ENCODE data around the gene KISS1R.
"Not testable (repeated sequence)": the region's sequence is repeated elsewhere in the genome, so short reads cannot be mapped to it uniquely, and the experiment has no call there.

The KISS1R gene

DNA sequence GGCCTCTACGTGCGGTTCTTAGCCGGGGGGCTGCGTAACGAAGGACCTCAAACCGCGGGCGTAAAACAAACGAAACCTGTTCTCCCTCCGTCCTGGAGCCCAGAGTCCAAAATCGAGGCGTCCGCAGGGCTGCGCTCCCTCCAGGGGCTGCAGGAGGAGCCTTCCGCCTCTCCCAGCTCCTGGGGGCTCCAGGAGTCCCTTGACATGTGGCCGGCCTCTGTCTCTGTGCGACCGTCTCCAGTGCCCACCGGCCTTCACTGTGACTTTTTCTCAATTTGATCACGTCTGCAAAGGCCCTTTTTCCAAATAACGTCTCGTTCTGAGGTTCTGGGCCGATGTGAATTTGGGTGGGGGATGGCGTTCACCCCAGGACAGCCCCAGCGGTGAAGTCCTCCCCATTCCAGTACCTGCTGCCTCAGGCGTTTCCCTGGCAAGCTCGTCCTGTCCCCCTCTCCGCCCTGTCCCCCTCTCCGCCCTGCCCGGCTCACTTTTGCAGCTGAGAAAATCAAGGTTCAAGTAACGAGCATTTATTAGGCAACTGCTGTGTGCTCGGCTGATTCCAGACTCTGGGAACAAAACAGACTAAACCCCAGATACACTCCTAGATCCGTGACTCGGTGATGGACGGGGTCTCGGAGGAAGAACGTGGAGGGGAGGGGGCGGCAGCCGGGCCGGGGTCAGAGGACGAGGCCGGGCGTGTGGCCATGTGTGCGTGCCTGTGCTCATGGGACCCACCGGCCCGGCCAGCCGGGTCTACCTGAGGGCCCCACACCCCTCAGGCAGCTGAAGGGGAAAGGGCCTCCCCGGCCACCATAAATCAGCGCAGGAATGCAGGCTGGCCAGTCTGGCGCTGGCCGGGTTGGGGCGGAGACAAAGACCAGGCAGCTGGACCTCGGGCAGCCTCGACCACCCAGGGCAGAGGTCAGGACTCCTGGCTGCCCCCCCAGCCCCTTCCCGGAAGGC lies 39.0 kb downstream of the KISS1R start:
- DNase-seq = no peak

DNA sequence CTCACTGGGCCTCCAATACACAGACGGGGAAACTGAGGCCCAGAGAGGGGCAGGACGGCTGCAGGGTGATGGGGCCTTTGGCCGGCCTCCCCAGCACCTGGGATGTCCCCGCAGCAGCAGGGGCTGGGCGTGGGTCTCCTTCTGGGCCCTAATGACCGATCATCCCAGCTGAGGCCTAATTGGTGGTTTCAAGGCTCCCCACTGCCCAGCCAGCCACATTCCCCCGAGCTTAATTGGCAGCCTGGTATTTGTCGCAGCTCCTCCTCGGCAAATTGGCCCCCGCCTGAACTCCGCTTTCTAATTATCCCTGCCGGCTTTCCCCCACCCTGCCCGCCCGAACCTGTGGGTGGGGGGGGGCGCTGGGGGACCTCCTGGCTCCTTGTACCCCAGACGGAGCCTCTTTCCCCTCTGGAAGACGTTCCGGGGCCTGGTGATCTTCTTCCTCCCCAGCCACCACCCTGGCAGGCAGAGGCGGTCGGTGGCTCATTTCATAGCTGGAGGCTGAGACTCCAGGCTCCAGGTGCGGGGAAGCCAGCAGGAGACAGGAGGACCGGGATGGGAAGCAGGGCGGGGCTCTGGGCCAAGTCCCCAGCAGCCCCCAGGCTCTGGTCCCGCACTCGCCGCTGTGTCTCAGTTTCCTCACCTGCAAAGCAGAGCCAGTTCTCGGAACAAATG lies 39.8 kb downstream of the KISS1R start:
- no peak for DNase-seq

DNA sequence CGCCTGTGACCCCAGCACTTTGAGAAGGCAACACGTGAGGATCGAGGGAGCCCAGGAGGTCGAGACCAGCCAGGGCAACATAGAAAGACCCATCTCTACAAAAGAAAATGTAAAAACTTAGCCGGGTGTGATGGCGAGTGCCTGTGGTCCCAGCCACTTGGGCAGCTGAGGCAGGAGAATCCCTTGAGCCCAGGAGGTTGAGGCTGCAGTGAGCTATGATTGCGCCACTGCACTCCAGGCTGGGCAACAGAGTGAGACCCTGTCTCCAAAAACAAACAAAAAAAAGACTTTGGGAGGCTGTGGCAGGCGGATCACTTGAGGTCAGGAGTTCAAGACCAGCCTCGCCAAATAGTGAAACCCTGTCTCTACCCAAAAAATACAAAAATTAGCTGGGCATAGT lies 40.4 kb downstream of the KISS1R start:
- DNase-seq = not testable (repeated sequence)

DNA sequence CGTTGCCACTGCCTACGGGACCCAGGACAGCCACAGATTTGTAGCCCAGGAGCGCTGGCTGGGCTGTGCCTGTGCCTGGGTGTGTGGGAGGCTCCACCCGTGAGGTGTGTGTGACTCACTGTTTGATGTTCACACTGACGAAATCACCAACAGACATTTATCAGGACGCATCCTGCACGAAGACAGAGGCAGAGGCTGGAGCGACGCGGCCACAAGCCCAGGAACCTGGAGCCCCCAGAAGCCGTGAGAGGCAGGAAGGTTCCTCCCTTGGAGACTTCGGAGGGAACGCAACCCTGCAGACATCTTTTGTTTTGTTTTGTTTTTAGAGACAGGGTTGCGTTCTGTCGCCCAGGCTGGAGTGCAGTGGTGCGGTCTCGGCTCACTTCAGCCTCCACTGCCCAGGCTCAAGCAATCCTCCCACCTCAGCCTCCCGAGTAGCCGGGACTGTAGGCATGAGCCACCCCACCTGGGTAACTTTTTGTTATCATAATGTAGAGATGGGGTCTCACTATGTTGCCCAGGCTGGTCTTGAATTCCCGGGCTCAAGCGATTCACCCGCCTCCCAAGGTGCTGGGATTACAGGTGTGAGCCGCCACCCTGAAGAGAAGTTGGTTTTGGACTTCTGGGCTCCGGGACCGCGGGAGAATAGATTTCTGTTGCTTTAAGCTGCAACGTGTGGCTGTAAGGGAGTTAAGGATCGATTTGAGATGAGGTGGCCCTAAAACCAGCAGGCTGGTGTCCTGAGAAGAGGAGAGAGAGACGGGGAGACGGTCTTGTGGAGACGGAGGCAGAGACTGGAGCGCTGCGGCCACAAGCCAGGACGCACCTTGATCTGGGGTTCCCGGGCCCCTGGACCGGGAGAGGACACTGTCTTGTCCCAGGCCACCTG lies 42.1 kb downstream of the KISS1R start:
- no peak for DNase-seq

DNA sequence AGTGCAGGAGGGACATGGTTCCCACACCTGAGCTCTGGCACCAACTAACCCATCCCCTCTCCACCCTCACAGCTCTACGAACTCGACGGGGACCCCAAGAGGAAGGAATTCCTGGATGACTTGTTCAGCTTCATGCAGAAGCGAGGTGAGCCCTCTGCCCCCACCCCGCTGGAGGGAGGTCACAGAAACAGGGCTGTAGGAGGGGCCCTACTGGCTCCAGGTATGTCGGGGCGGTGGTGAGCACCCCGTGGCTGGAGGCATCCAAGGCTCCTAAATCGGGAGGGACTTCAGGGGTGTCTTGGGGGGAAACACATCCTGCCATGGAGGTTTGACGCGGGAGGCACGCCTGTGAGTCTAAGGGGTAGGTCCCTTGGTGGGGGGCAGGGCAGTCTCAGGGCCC lies 42.9 kb downstream of the KISS1R start:
- no peak for DNase-seq

DNA sequence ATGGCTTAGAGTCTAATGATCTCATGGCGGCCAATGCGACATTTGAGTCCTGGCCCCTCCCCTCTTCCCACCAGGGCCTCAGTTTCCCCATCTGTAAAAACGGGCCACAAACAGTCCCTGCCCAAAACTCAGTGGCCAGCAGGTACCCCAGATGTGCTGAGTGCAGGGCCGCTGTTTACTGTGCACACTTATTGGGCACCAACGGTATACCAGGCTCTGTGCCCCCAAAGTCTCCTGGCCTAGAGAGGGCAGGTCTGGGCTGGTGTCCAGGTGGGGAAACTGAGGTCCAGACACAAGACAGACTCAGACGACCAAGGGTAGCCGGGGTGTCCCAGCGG lies 43.4 kb downstream of the KISS1R start:
- no peak for DNase-seq

DNA sequence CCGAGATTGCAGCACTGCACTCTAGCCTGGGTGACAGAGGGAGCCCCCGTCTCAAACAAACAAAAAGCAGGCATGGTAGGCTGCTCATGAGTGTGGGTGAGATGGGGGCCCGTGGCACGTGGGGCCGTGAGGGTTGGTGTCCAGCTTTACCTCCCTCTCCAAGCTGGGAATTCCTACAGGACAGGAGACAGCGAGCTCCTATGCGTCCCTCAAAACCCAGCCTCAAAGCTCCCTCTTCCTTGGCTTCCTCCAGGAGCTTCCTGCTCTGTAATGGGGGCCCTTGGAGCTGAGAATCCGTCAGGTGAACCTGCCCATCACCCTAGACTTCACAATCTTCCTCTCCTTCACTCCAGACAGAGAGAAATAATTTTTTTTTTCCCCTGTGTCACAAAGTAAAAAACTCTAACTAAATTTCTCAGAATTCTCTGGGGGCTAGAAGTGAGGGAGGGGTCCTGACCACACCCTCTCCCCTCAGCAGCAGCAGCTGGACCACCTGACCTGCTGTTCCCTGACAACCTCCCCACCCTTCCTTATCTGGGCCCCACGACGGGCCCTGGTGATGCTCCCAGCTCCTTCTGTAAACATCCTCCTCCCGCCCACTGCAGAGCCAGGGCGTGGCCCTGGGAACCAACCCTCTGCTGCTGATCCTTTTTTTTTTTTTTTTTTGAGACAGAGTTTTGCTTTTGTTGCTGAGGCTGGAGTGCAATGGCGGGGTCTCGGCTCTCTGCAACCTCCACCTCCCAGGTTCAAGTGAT lies 44.9 kb downstream of the KISS1R start:
- no peak for DNase-seq

DNA sequence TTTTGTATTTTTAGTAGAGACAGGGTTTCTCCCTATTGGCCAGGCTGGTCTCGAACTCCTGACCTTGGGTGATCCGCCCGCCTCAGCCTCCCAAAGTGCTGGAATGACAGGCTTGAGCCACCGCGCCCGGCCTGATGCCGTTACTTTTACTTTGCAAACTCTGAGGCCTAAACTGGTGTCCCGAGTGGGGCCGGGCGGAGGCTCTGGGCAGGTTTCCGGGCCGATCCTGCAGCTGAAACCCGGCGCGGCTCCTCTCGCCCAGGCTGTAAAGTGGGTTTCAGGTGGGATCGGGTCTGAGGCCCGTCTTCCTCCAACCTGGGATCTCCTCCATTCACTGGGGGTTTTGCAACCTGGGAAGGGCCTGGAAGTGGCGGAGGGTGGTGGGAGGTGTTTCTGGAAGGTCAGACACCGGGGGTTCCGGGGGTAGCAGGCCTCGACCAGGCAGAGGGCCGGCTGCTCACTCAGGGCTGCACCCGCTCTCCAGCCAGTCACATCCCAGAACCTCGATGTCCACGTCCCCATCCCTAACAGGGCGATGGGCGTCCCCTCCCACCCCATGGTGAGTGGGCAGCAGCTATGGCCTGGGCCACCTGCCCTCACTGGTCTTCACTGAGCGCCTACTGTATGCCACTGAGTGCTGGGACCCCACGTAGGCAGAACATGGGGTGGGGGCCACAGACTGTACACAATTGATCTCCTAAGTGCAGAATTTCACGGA lies 45.7 kb downstream of the KISS1R start:
- DNase-seq = no peak

DNA sequence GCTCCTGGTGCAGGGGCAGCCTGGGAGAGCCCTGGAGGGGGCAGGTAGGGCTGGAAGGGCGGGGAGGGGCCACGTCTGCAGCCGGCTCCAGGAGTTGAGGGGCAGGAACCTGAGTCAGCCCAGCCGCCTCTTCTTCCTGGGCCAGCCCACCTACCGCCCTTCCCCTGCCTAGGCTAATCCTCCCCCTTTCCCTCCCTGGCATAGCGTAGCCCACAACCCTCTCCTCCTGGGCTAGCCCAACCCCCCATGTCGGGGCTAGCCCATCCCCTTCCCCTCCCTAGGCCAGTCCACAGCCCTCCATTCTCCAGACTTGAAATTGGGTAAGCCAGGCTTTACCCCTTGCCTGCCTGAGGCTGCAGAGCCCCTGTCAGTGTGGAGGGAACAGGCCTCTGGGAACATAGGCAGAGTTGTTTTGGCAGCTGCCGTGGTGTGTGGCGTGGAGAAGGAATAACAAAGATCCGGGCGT lies 46.4 kb downstream of the KISS1R start:
- DNase-seq = no peak

DNA sequence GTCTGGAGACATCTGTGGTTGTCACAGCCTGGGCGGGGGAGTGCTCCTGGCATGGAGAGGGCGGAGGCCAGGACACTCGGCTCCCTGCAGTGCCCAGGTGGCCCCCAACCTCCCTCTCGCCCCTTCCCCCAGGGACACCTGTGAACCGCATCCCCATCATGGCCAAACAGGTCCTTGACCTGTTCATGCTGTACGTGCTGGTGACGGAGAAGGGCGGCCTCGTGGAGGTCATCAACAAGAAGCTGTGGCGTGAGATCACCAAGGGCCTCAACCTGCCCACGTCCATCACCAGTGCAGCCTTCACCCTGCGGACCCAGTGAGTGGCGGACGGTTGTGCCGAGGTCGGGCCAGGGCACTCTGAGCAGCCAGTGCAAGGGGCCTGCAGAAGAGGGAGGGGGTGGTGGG lies 47.0 kb downstream of the KISS1R start:
- no peak for DNase-seq

DNA sequence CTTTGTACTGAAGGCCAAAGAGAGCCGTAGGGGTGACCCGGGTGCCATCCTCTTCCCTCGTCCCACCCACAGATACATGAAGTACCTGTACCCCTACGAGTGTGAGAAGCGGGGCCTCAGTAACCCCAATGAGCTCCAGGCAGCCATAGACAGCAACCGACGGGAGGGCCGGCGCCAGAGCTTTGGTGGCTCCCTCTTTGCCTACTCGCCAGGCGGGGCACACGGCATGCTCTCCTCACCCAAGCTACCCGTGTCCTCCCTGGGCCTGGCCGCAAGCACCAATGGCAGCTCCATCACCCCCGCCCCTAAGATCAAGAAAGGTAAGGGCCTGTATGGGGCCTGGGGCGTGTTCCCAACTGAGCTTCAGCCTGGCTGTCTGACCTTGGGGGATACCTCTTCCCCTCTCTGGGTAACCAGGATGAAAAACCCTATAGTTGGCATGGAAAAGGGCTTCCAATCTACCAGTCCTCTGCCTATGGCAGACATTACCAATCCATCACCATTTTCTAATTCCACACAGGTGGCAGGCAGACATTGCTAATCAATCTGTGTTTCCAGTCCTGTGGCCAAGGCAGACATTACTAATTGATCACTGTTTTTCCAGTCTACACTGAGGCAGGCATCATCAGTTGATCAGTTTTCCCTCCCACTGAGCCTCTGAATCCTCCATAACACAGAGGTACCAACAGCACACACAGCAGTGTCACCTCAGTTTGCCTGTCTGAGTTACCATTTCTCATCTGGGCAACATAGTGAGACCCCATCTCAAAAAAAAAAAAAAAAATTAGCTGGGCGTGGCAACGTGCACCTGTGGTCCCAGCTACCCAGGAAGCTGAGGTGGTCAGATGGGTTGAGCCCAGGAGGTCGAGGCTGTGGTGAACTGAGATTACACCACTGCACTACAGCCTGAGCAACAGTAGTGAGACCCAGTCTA lies 47.9 kb downstream of the KISS1R start:
- no peak for DNase-seq

DNA sequence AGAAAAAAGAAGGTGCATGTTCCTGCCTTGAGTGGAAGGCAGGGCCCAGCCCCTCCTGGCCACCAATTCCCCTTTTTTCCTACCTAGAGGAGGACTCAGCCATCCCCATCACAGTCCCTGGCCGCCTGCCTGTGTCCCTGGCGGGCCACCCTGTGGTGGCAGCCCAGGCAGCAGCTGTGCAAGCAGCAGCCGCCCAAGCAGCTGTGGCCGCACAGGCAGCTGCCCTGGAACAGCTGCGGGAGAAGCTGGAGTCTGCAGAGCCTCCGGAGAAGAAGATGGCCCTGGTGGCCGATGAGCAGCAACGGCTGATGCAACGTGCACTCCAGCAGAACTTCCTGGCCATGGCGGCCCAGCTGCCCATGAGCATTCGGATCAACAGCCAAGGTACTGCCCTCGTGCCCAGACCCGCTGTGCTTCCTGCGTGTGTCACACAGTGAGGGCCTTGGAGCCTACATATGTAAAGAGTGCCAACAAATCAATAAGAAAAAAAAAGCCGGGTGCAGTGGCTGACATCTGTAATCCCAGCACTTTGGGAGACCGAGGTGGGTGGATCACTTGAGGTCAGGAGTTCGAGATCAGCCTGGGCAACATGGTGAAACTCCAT lies 49.5 kb downstream of the KISS1R start:
- DNase-seq = no peak

All from activated CD4-positive, alpha-beta T cell treated with anti-CD3 and anti-CD28 coated beads, Interleukin-2, amount 50 U/mL, for 1 hour (primary cell).